Prostate gland (tissue), 2 donors: ENCODE data around the gene NDUFA3. TPM values are rescaled to one million over a fixed set of nuclear protein-coding genes. Genes with fewer than 3 reads are reported as not detected.

Source experiments
- DNase-seq: peaks from one replicate; pipeline ENCODE4 v3.0.0-alpha.2; 2019; ENCODE audit warnings: low spot score
- H3K27ac ChIP-seq, 2 donors: fragments of 200-600 bp; sonication (generic); 2 replicates each; pipeline ENCODE4 v1.5.1; 2017 to 2019
- H3K27me3 ChIP-seq: fragments of 200-600 bp; sonication (generic); replicated peaks from 2 replicates; pipeline ENCODE4 v1.5.1; 2019; ENCODE audit not compliant: insufficient read depth
- H3K36me3 ChIP-seq, 2 donors: fragments of 200-600 bp; sonication (generic); 1 replicate in 1 of 2; 2 replicates in 1 of 2; pipeline versions ENCODE4 v1.5.1 to v1.8.1; 2017 to 2019
- H3K4me1 ChIP-seq: fragments of 200-600 bp; sonication (generic); replicated peaks from 2 replicates; pipeline ENCODE4 v1.5.1; 2019
- H3K4me3 ChIP-seq, 2 donors: fragments of 200-600 bp; sonication (generic); 2 replicates each; pipeline ENCODE4 v1.5.1; 2017 to 2019
- H3K9me3 ChIP-seq: fragments of 200-600 bp; sonication (generic); 2 replicates; pipeline ENCODE4 v1.5.1; 2017
- POLR2A ChIP-seq: fragments of 450-650 bp; IDR thresholded peaks from one replicate; pipeline ENCODE4 v1.6.1; 2016; ENCODE audit warnings: antibody characterized with exemption, mild to moderate bottlenecking
- POLR2AphosphoS5 ChIP-seq: sonication (generic); formaldehyde crosslinking; IDR thresholded peaks from one replicate; pipeline ENCODE4 v1.6.1; 2017; ENCODE audit warnings: antibody characterized with exemption
- WGBS: methylation state at CpG from one replicate; pipeline ENCODE4 v1.1.5; 2018; 5-methylcytosine and 5-hydroxymethylcytosine counted together
- intact Hi-C: fragments of 100-400 bp; cut with DNase I; formaldehyde crosslinking; loops from one replicate; pipeline ENCODE4 v1.14.2; 2022
- total RNA-seq, 2 donors: library from RNA; depleted of rRNA; stranded (reverse); fragments of >200 nt; gene quantifications; one replicate each; pipeline ENCODE4 v1.1.0, GENCODE V29; 2016
- TF ChIP-seq, protein P1 (sequence below), 4 experiments: fragments of 200-600 bp in 2 of 4; fragments of 450-650 bp in 2 of 4; sonication (generic) in 2 of 4; IDR thresholded peaks; 1 replicate in 3 of 4; 2 replicates in 1 of 4; pipeline ENCODE4 v1.5.1; 2016 to 2019; ENCODE audit warnings: antibody characterized with exemption in 4 of 4, mild to moderate bottlenecking in 2 of 4, moderate library complexity in 2 of 4

Gene NDUFA3
- total RNA-seq, 2 donors from 2014 or later = 39.4 to 48.5 TPM

DNA sequence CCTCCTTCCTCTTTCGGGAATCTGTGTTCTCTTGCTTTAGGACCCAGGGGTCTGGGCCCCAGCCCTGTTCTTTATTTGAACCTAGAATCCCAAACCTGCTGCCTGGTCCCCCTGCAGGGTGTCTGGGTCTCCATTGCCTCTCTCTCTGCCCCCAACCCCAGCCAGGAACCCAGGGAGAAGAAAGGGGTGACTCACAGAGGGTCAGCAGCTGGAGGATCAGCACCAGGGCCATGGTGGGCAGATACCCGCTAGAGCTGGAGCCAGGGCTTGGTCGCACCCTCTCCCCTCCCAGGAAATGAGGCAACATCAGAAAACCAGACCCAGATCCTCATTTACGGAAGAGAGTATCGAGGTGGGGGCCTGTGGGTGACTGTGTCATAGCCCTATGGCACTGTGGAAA, 2.1 kb upstream of the NDUFA3 start, which contains the start of gene OSCAR:
Gene OSCAR (minus strand): TSS at position 243 of the 400 bp plus-strand sequence. CDS start 11 bp downstream, at position 232.
- intact Hi-C loops = no loop called here
- no peaks in the 10 kb centered on the region for H3K9me3 ChIP-seq
- H3K27ac ChIP-seq = no peak within 1 kb of the TSS
- TF ChIP-seq POLR2AphosphoS5 (no peak), POLR2A (no peak)
- TF ChIP-seq, protein P1, sequence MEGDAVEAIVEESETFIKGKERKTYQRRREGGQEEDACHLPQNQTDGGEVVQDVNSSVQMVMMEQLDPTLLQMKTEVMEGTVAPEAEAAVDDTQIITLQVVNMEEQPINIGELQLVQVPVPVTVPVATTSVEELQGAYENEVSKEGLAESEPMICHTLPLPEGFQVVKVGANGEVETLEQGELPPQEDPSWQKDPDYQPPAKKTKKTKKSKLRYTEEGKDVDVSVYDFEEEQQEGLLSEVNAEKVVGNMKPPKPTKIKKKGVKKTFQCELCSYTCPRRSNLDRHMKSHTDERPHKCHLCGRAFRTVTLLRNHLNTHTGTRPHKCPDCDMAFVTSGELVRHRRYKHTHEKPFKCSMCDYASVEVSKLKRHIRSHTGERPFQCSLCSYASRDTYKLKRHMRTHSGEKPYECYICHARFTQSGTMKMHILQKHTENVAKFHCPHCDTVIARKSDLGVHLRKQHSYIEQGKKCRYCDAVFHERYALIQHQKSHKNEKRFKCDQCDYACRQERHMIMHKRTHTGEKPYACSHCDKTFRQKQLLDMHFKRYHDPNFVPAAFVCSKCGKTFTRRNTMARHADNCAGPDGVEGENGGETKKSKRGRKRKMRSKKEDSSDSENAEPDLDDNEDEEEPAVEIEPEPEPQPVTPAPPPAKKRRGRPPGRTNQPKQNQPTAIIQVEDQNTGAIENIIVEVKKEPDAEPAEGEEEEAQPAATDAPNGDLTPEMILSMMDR (IDR thresholded peaks at IDR 0.05) = no peak
- no peak for DNase-seq
- no peaks in the 10 kb centered on the region for H3K27me3 ChIP-seq
- no peak within 1 kb of the TSS for H3K4me3 ChIP-seq
- WGBS = 60% methylated on average over 5 of the region's 5 CpGs
- no peaks in the 10 kb centered on the region for H3K36me3 ChIP-seq
- H3K4me1 ChIP-seq = peaks cover 3% of the 10 kb centered on the region

DNA sequence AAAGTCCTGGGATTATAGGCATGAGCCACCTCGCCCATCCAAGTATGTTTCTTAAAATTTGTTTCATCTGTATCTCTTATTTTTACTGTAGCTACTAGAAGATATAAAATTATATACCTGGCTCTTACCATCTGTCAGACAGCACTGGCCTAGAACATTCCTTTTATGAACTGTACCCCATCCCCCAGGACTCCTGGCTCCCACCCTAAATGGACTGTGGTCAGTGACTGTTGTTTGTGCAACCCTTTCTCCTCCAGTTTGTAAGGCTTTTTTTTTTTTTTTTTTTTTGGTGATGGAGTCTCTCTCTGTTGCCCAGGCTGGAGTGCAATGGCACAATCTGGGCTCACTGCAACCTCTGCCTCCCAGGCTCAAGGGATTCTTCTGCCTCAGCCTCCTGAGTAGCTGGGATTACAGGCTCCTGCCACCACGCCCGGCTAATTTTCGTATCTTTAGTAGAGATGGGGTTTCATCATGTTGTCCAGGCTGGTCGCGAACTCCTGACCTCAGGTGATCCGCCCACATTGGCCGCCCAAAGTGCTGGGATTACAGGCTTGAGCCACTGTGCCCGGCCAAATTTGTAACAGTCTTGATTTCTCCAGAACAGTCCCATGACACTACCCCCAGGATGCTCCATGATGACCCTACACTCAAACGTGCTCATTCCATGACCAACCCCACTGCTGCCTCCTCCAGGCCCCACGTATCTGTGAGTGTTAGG, 2.5 kb downstream of the NDUFA3 start:
- intact Hi-C loops = no loop called here
- TF ChIP-seq, protein P1 (IDR thresholded peaks at IDR 0.05) = no peak
- TF ChIP-seq POLR2A (no peak), POLR2AphosphoS5 (no peak)
- H3K4me3 ChIP-seq = no peak overlapping the region
- H3K36me3 ChIP-seq = peaks cover 4 to 13% of the 10 kb centered on the region in 2 donors
- H3K27me3 ChIP-seq = no peaks in the 10 kb centered on the region
- WGBS = 91% methylated on average over 11 of the region's 11 CpGs
- no peak overlapping the region for H3K27ac ChIP-seq
- H3K9me3 ChIP-seq = no peaks in the 10 kb centered on the region
- H3K4me1 ChIP-seq = peaks cover 3% of the 10 kb centered on the region
- DNase-seq = no peak

DNA sequence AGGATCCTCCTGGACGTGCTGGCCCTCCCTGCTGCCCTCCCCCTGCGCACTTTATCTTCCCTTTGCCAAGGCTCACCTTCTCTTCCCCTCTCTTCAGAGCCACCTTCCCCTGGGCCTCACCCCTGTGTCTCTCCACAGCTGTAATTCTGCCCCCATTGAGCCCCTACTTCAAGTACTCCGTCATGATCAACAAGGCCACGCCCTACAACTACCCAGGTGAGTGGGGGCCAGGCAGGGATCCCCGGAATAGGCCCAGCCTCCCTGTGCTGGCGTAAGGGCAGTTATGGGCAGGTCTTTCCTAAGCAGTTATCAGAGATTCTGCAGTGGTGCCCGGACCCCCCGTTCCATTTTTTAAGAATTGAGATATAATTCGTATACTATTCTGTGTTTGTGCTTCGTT, 3.1 kb downstream of the NDUFA3 start:
- Histone ChIP-seq H3K9me3 (no peaks in the 10 kb centered on the region), H3K4me3 (no peak overlapping the region), H3K4me1 (peaks cover 3% of the 10 kb centered on the region), H3K27ac (no peak overlapping the region), H3K36me3 (peaks cover 4 to 13% of the 10 kb centered on the region in 2 donors), H3K27me3 (no peaks in the 10 kb centered on the region)
- intact Hi-C loops = no loop called here
- WGBS = 92% methylated on average over 10 of the region's 10 CpGs
- TF ChIP-seq, protein P1 (IDR thresholded peaks at IDR 0.05) = no peak
- TF ChIP-seq POLR2A (no peak), POLR2AphosphoS5 (no peak)
- DNase-seq = no peak

DNA sequence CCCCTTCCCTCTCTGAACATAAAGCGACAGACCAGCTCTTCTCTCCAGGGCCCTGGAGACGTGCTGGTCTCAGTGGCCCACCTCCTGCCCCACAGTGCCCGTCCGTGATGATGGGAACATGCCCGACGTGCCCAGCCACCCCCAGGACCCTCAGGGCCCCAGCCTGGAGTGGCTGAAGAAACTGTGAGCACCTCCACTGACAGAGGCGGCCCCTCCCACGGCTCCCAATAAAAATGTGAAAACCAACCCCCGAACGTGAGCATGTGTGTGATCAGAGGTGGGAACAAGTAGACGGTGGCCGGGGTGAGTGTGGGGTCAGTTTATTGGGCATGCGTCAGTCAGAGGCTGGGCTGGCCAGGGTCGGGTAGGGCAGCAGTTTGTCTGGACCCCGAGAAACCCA, 4.1 kb downstream of the NDUFA3 start:
- DNase-seq = no peak
- peaks cover 4 to 13% of the 10 kb centered on the region in 2 donors for H3K36me3 ChIP-seq
- H3K27me3 ChIP-seq = no peaks in the 10 kb centered on the region
- intact Hi-C loops = no loop called here
- no peak overlapping the region for H3K4me3 ChIP-seq
- no peak overlapping the region for H3K27ac ChIP-seq
- WGBS = 75% methylated on average over 15 of the region's 15 CpGs
- H3K9me3 ChIP-seq = no peaks in the 10 kb centered on the region
- H3K4me1 ChIP-seq = peaks cover 3% of the 10 kb centered on the region
- TF ChIP-seq POLR2A = no peak
- no peak for TF ChIP-seq POLR2AphosphoS5

DNA sequence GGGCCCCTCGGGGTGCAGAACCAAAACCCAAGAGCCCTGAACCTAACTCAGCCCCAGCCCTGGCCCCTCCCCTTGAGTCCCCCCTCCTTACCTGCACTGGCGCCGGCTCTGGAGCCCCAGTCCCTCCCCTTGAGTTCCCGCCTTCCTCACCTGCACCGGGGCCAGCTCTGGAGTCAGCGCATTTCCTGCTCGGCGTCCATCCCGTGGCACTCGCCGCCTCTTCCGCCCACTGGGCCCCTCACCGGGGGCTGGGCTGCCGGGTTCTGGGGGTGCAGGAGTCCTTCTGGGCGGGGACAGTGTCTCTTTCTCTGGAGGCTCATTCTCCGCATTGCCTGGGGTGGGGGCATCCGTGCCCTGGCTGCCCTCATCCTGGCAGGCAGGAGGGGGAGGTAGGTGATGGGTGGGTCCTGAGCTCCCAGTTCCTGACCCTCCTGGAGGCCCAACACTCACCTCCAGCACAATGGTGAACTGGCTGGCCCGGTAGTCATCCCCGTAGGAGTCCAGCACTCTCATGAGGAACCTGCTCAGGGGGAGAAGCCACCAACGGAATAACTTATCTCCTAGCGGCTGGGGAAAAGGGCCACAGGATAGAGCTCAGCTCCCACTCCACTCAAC, 5.3 kb downstream of the NDUFA3 start:
- intact Hi-C loops = no loop called here
- Histone ChIP-seq H3K9me3 (no peaks in the 10 kb centered on the region), H3K4me1 (peaks cover 3% of the 10 kb centered on the region), H3K27ac (no peak overlapping the region), H3K36me3 (peaks cover 4 to 13% of the 10 kb centered on the region in 2 donors), H3K4me3 (no peak overlapping the region), H3K27me3 (no peaks in the 10 kb centered on the region)
- no peak for TF ChIP-seq POLR2AphosphoS5
- TF ChIP-seq POLR2A = no peak
- TF ChIP-seq, protein P1 (IDR thresholded peaks at IDR 0.05) = no peak
- no peak for DNase-seq
- WGBS = 72% methylated on average over 21 of the region's 21 CpGs
